ENCODE measurements around the gene MTRR.

GRCh38 chr5:7878381-7878873, 9.5 kb downstream of the MTRR start:
- TF ChIP-seq NFRKB (IDR thresholded peaks at IDR 0.05), result no peak
- no peak for TF ChIP-seq SP1 (IDR thresholded peaks at IDR 0.05)
- no peak for TF ChIP-seq SUZ12 (IDR thresholded peaks at IDR 0.05)
- no peak for TF ChIP-seq TARDBP (IDR thresholded peaks at IDR 0.05)
- TF ChIP-seq FOXM1 (IDR thresholded peaks at IDR 0.05; ENCODE audit: borderline replicate concordance), result no peak

All from HEK293T (cell line).